IPS-NIHi11 (cell line): ENCODE measurements around the gene RIGI.
A peak's percentile ranks its signal among the peaks of the same experiment; 100 is the strongest.
"Not testable (repeated sequence)": the region's sequence is repeated elsewhere in the genome, so short reads cannot be mapped to it uniquely, and the experiment has no call there.

Source experiments
- DNase-seq: peaks from one replicate; pipeline ENCODE4 v3.0.0; 2012; ENCODE audit warnings: mixed read lengths, low spot score

The RIGI gene

DNA sequence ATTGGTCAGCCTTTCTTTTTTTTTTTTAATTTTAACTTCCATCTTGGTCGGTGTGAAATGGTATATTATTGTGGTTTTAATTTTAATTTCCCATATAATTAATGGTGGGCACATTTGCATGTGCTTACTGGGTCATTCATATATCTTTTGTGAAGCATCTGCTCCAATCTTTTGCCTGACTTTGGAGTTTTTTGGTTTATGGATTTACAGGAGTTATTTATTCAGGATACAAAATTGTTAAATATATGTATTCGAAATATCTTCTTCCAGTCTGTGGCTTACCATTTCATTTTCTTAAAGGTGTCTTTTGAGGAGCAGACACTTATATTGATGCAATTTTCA lies 682 bp upstream of the RIGI start:
- no peak for DNase-seq

DNA sequence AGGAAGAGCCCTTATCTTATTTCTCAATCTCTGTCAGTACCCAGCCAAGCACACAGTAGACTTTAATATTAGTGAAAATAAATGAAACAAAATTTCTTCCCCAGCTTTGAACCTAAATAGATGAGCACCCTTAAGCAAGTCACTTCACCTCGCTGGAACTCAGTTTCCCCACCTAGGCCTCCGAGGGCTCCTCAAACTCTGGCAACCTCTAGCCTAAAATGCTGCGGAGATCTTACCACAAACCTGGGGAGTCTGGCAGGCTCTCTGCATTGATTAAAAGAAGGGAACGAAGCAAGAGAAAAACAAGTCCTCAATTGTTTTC lies 326 bp downstream of the RIGI start:
- no peak for DNase-seq

DNA sequence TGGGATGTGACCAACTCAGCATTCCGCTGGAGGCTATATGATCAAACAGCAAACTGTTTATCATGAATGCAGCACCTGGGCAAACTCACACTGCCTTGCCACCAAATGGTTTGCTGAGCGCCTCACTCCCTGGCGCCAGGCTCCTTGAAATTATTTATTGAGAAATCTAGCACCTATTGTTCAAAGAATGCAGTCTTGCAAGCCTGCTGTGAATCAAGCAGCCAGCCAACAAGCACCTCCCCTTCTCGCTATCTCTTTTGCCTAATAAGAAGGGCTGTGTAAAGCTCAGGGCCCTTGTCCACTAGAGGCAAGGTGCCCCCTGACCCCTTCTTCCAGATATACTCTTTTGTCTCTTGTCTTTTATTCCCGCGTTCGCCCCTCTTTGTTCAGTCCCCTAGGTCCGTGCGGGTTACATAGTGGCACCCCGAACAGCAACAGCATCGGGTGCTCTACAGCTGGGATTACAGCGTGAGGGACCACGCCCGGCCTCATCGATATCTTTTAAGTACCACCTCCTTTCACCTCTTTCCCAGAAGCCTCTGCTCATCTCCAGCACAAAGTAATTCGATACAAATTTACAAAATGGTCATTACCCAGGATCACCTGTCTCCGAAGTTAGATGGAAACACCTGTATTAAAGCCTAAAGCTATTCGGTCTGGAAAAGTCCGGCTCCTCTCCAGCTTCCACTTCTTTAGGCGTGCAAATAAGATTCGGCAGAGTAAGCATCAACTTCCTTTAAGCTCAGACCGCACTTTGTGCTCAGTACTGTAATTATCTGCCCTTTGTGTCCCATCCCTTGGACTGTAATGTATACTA lies 896 bp downstream of the RIGI start:
- peak; percentile 14 for DNase-seq

DNA sequence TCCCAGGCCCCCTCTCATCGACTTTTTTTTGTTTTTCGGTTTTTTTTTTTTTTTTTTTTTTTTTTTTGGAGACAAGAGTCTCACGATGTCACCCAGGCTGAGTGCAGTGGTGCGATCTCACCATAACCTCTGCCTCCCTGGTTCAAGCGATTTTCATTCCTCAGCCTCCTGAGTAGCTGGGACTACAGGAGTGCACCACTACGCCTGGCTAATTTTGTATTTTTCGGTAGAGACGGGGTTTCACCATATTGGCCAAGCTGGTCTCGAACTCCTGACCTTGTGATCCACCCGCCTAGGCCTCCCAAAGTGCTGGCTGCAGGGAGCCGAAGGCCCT lies 1.5 kb downstream of the RIGI start:
- DNase-seq = not testable (repeated sequence)

DNA sequence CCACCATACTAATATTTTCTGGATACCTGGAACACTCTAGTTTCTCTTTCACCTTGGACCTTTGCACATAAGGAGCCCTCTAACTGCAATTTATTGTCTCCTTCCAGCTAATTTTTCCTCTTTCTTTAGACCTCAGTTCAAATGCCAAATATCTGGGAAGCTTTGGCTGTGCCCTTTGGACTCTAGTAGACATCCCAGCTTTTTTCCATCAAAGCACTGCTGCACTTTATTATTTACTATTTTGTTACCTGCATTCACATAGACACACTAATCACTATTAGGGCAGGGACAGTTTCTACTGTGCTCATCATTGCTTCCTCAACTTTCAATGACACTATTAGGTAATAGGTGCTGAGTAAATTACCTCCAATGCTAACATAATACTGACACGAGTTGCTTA lies 2.1 kb downstream of the RIGI start:
- DNase-seq = no peak

DNA sequence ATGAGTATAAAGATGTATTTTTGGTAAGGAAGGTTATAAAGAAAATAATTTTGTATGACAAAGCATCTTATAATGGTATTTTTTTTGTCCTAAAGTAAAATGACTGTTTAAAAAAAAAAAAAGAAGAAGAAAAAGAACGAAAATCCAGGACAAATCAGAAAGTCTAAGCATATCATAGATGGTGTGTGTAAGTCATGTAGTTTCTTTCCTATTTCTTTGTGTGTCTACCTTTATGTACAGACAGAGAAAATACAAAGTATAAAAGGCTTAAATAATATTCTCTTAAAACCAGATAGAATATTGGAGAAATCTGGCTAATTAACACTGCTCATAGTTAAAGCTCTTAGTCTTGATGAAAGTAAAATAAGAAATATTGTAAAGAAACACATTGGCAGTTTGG lies 7.7 kb downstream of the RIGI start:
- no peak for DNase-seq

DNA sequence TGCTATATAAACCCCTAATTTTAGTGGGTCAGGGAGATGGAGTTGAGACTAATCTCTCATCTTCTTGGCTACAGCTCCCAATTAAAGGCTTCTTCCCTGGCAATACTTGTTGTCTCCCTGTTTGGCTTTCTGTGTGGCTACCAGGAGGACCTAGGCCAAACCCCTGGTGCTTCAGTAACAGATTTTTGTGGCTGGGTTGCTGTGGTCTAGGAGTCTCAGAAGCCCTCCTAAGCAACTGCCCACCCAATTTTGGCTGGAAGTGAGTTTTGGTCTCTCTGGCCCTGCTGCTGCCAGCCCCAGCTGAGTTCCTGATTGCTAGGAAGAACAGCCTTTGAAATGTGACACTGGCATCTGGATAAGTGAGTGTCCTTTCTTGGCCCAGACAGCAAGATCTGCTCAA lies 9.8 kb downstream of the RIGI start:
- DNase-seq = no peak

DNA sequence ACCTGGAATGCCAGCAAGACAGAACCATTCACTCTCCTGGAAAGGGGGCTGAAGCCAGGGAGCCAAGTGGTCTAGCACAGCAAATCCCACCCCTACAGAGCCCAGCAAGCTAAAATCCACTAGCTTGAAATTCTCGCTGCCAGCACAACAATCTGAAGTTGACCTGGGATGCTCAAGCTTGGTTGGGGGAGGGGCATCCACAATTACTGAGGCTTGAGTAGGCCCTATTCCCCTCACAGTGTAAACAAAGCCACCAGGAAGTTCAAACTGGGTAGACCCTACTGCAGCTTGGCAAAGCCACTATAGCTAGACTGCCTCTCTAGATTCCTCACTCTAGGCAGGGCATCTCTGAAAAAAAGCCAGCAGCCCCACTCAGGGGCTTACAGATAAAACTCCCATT lies 17.3 kb downstream of the RIGI start:
- DNase-seq = no peak

DNA sequence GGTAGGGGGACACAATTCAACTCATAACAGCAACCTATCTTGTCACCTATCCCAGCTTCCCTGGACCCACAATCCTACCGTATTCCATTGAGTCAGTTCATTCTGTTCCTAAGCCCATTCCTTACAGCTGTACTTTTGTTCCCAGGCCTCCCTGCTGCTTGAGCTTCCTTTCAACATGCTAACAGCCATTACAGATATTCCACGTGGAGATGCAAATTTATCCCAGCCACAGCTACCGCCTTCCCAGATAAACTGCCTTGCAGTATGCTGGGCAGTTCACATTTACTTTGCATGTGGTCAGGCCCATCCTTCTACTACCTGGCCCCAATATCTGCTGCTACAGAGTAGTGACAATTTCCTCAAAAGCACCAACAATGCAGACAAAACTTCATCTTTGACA lies 23.0 kb downstream of the RIGI start:
- DNase-seq = no peak

DNA sequence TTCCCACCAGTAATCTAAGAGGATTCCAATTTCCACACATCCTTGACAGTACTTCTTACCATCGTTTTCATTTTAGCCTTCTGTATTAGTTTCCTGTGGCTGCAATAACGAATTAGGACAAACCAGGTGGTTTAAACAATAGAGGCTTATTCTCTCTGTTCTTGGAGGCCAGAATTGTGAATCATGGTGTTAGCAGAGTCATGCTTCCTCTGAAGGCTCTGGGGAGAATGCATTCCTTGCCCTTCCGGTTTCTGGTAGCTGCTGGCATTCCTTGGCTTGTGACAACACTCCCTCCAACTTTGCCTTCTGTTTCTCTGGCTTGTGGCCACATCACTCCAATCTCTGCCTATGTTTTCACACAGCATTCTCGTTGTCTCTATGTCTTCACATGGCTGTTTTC lies 23.5 kb downstream of the RIGI start:
- DNase-seq = no peak

DNA sequence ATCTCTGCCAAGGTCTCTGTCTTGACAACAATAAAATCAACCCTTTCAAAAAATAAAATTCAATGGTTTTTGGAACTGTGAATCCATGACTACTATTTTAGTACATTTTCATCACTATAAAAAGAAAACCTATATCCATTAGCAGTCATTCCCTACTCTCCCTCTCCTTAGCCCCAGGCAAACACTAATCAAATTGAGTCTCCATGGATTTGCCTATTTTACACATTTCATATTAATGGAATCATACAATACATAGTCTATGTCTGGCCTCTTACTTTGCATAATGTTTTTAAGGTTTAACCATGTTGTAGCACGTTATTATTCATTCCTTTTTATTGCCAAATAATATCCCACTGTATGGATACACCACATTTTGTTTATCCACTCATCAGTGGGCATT lies 24.1 kb downstream of the RIGI start:
- DNase-seq = no peak

DNA sequence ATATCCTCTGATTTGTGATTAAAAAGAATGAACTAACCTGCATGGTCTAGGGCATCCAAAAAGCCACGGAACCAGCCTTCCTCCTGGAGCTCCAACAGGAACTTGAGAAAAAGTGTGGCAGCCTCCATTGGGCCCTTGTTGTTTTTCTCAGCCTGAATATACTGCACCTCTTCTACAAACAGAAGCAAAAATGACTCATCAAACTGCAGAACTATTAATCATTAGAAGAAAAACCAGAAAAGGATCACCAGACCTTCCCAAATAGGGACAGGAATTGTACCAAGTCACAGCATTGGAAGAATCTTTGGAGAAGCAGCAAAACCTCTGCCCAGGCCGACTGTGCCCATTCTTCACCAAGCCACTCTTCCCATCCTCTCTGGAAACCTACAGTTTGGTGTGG lies 25.2 kb downstream of the RIGI start:
- DNase-seq = no peak

DNA sequence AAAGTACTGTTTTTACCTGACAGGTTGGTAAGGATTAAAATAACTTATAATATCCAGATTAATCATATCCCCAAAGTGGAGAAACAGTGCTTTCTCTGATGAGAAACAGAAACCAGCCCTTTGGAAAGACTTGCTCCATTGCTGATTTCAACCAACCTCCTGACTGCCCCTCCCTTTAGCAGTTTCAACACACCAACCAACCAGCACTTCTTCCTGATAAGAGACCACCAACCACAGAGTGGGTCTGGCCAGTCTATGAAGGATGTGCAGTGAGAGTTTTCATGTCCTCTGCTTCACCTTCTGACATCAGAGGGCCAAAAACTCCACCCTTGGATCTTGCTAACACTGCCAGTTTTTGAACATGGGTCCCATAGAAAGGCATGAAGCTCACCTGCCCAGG lies 28.1 kb downstream of the RIGI start:
- DNase-seq = no peak

DNA sequence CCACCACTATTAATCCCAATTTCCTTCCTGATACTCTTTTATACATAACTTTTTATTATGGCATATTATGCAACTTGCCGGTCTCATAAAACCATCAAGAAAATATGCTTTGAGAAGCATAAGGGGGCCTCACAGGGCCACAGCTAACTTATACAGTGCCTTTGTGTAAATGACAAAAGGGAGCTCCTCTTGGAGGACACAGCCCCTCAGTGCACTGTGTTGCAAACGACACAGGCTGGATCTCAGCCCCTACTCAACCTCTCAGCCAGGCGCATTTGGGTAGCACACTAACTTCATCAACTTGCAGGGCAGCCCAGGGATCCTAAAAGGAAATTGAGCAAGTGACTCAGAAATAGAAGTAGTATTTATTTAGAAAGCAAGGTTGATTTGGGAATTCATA lies 35.4 kb downstream of the RIGI start:
- DNase-seq = peak; percentile 10

DNA sequence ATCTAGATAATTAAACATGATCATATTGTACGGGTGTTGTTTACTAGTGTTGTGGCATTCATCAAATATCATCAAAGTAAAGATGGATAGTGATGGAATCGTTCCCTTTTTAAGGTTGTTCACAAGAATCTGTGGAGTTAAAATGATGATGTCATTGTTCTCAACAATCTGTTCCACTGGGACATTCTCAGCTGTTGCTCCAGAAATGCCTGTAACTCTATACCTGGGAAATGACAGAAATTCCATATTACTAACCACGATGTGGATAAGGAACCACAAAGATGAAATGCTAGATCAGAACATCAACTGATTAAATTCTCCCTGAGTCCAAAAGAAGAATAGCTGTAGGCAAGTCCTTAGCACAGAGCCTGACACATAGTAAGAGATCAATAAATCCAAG lies 38.0 kb downstream of the RIGI start:
- no peak for DNase-seq

DNA sequence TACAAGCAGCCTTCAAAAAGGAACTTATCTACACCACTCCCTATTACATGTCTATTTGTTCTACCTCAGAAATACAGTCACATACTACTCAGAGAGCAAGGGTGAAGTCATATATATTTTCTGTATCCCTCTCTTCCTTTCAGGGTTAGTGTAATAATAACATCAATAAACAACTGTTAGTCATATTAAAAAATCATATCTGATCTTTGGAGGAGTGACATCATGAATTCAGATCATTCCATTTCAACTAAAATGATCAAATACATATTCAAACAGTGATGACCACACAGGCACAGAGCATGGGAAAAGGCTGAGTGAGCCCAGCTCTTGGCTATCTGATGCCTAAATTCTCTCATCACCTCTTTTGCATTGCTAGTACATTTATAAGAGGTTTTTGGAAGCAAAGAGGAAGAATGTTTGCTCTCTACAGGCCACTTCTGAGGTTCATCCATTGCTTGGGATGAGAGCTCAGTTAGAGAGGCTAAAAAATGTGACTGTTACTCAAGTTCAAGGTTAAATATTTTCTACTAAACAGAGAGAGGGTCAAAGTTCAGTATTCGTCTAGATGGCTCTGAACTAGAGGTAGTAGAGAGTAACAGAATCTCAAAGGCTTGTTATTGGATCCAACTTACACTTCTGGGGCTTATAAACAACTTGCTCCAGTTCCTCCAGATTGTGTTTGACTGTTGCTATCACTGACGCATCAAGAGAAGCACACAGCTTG lies 39.0 kb downstream of the RIGI start:
- no peak for DNase-seq

DNA sequence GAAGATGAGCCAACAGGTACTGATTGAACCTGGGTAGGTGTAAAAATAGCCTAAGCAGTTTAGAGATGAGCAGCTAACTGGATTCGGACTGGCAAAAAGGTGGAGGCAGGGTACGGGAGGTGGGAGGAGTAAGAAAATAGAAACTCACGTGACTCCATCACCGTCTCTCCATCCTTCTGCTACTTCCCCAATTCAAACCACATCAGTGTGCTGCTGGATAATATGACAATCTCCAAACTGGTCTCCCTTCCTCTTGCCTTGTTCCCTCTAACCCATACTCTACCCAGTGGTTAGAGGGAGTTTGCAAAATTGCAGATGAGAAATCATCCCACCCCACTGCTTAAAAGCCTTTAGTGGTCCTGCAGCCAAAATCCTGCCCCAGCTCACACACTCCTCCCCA lies 42.7 kb downstream of the RIGI start:
- no peak for DNase-seq
